GM21717 (cell line): ENCODE results near the gene NPIPA5.
"Not testable (repeated sequence)": the region's sequence is repeated elsewhere in the genome, so short reads cannot be mapped to it uniquely, and the experiment has no call there.

Experiments used
- ATAC-seq: cut with Tn5 transposase; IDR thresholded peaks from one replicate; pipeline ENCODE4 v1.9.1; 2021; ENCODE audit warnings: mild to moderate bottlenecking, moderate library complexity; ENCODE audit not compliant: unreplicated experiment

The NPIPA5 gene

GRCh38 chr16:15393025-15393424 is 14.9 kb upstream of the NPIPA5 start:
- ATAC-seq, result not testable (repeated sequence)

GRCh38 chr16:15389916-15390315 is 11.8 kb upstream of the NPIPA5 start:
- not testable (repeated sequence) for ATAC-seq

GRCh38 chr16:15388060-15388459 is 10.0 kb upstream of the NPIPA5 start:
- not testable (repeated sequence) for ATAC-seq

- not testable (repeated sequence) for ATAC-seq
These were observed 4.7 kb upstream of the NPIPA5 start for GRCh38 chr16:15382810-15383209.

- ATAC-seq, result not testable (repeated sequence)
These were observed 20.6 kb downstream of the NPIPA5 start for GRCh38 chr16:15357495-15357894.

- ATAC-seq, result not testable (repeated sequence)
These were observed 23.2 kb downstream of the NPIPA5 start for GRCh38 chr16:15354846-15355245.

GRCh38 chr16:15352852-15353251 is 25.2 kb downstream of the NPIPA5 start:
- ATAC-seq, result not testable (repeated sequence)

- not testable (repeated sequence) for ATAC-seq
These were observed 26.3 kb downstream of the NPIPA5 start for GRCh38 chr16:15351745-15352144.

- ATAC-seq, result not testable (repeated sequence)
These were observed 26.8 kb downstream of the NPIPA5 start for GRCh38 chr16:15351251-15351650.

GRCh38 chr16:15348721-15349120 is 29.4 kb downstream of the NPIPA5 start:
- ATAC-seq, result not testable (repeated sequence)

GRCh38 chr16:15342337-15342736 is 35.8 kb downstream of the NPIPA5 start:
- not testable (repeated sequence) for ATAC-seq

- ATAC-seq, result not testable (repeated sequence)
These were observed 39.1 kb downstream of the NPIPA5 start for GRCh38 chr16:15338986-15339385.

- ATAC-seq, result not testable (repeated sequence)
These were observed 40.0 kb downstream of the NPIPA5 start for GRCh38 chr16:15337974-15338605.

- ATAC-seq, result not testable (repeated sequence)
These were observed 42.5 kb downstream of the NPIPA5 start for GRCh38 chr16:15335609-15336008.

GRCh38 chr16:15333969-15334368 is 44.1 kb downstream of the NPIPA5 start:
- not testable (repeated sequence) for ATAC-seq

GRCh38 chr16:15330978-15331377 is 47.1 kb downstream of the NPIPA5 start:
- not testable (repeated sequence) for ATAC-seq

- not testable (repeated sequence) for ATAC-seq
These were observed 53.1 kb downstream of the NPIPA5 start for GRCh38 chr16:15324954-15325353.

- not testable (repeated sequence) for ATAC-seq
These were observed 54.7 kb downstream of the NPIPA5 start for GRCh38 chr16:15323373-15323772.

- ATAC-seq, result not testable (repeated sequence)
These were observed 56.9 kb downstream of the NPIPA5 start for GRCh38 chr16:15321221-15321620.

- ATAC-seq, result not testable (repeated sequence)
These were observed 63.5 kb downstream of the NPIPA5 start for GRCh38 chr16:15314562-15314961.
